NCI-H774 (cell line): ENCODE data around the gene DYNLL2.
"Not testable (repeated sequence)": the region's sequence is repeated elsewhere in the genome, so short reads cannot be mapped to it uniquely, and the experiment has no call there.

ENCODE experiments used
- DNase-seq: peaks from one replicate; lab custom pipeline; 2025; lab: John Stamatoyannopoulos, UW

DYNLL2 gene

GRCh38 chr17:58082870-58083490 lies at the start of gene DYNLL2:
TSS of gene DYNLL2 (plus strand) at chr17:58083419. CDS start at chr17:58087091, 3,672 bp downstream.
- DNase-seq = peak; percentile 93

GRCh38 chr17:58039975-58040374 lies 43.2 kb upstream of the DYNLL2 start:
- DNase-seq = no peak

GRCh38 chr17:58040386-58040785 lies 42.8 kb upstream of the DYNLL2 start:
- no peak for DNase-seq

- DNase-seq = no peak
Observed at GRCh38 chr17:58041161-58041560, 42.1 kb upstream of the DYNLL2 start.

- DNase-seq = no peak
Observed at GRCh38 chr17:58043221-58044181, 39.7 kb upstream of the DYNLL2 start.

GRCh38 chr17:58044256-58044655 lies 39.0 kb upstream of the DYNLL2 start:
- not testable (repeated sequence) for DNase-seq

- no peak for DNase-seq
Observed at GRCh38 chr17:58046239-58047094, 36.8 kb upstream of the DYNLL2 start.

GRCh38 chr17:58047376-58048150 lies 35.7 kb upstream of the DYNLL2 start:
- no peak for DNase-seq

- DNase-seq = no peak
Observed at GRCh38 chr17:58049533-58049932, 33.7 kb upstream of the DYNLL2 start.

GRCh38 chr17:58050966-58051365 lies 32.3 kb upstream of the DYNLL2 start:
- no peak for DNase-seq

- DNase-seq = no peak
Observed at GRCh38 chr17:58051468-58051867, 31.8 kb upstream of the DYNLL2 start.

- no peak for DNase-seq
Observed at GRCh38 chr17:58052407-58052806, 30.8 kb upstream of the DYNLL2 start.

- no peak for DNase-seq
Observed at GRCh38 chr17:58052945-58053715, 30.1 kb upstream of the DYNLL2 start.

- no peak for DNase-seq
Observed at GRCh38 chr17:58054641-58055040, 28.6 kb upstream of the DYNLL2 start.

GRCh38 chr17:58056476-58056875 lies 26.7 kb upstream of the DYNLL2 start:
- no peak for DNase-seq

- no peak for DNase-seq
Observed at GRCh38 chr17:58059141-58059540, 24.1 kb upstream of the DYNLL2 start.

- no peak for DNase-seq
Observed at GRCh38 chr17:58060596-58061191, 22.5 kb upstream of the DYNLL2 start.

GRCh38 chr17:58061672-58062071 lies 21.5 kb upstream of the DYNLL2 start:
- no peak for DNase-seq

GRCh38 chr17:58065238-58065637 lies 18.0 kb upstream of the DYNLL2 start:
- DNase-seq = no peak

GRCh38 chr17:58066401-58066800 lies 16.8 kb upstream of the DYNLL2 start:
- no peak for DNase-seq
